OCI-LY7 (cell line): Measurements from ENCODE around the gene SDCBP2. TPM values are rescaled to one million over a fixed set of nuclear protein-coding genes. Genes with fewer than 3 reads are reported as not detected.

Experiments
- BruUV-seq: library from RNA; stranded (reverse); fragments of 400-500 nt; replicated peaks from 2 replicates; lab custom pipeline; 2021; lab: Mats Ljungman, UMichigan
- CTCF ChIA-PET: fragments of 300-600 bp; sonication (Branson Sonifier 250); formaldehyde crosslinking; loops from one replicate; lab custom pipeline; 2022; ENCODE audit warnings: antibody characterized with exemption; ENCODE audit not compliant: unreplicated experiment; lab: Charles Lee
- POLR2A ChIA-PET: fragments of 300-600 bp; sonication (Branson Sonifier 250); formaldehyde crosslinking; loops from one replicate; lab custom pipeline; 2022; ENCODE audit warnings: antibody characterized with exemption; lab: Charles Lee
- DNase-seq: peaks from one replicate; pipeline ENCODE4 v3.0.0-alpha.2; 2015; ENCODE audit warnings: low spot score
- H2AFZ ChIP-seq: fragments of 200-600 bp; sonication (generic), shearing (Covaris generic); 2 replicates; pipeline ENCODE4 v1.6.1; 2014; ENCODE audit warnings: mild to moderate bottlenecking, antibody characterized with exemption, low read length, moderate library complexity
- H3K27ac ChIP-seq: fragments of 200-600 bp; sonication (generic); 2 replicates; pipeline ENCODE4 v1.5.1; 2014; ENCODE audit warnings: mixed run types, low read depth, mild to moderate bottlenecking, moderate library complexity, low read length, inconsistent platforms; ENCODE audit not compliant: poor library complexity, severe bottlenecking
- H3K36me3 ChIP-seq: fragments of 200-600 bp; sonication (generic); 2 replicates; pipeline ENCODE4 v1.6.1; 2014; ENCODE audit warnings: mild to moderate bottlenecking, antibody characterized with exemption, low read length, moderate library complexity, mixed read lengths; ENCODE audit not compliant: insufficient read depth
- H3K4me1 ChIP-seq: fragments of 200-600 bp; sonication (generic); 2 replicates; pipeline ENCODE4 v1.5.1; 2014; ENCODE audit warnings: mild to moderate bottlenecking, low read length; ENCODE audit not compliant: insufficient read depth, poor library complexity, severe bottlenecking
- H3K4me2 ChIP-seq: fragments of 200-600 bp; sonication (generic); 2 replicates; pipeline ENCODE4 v1.6.1; 2014; ENCODE audit warnings: mild to moderate bottlenecking, low read length
- H3K4me3 ChIP-seq: fragments of 200-600 bp; sonication (generic); 2 replicates; pipeline ENCODE4 v1.5.1; 2014; ENCODE audit warnings: mild to moderate bottlenecking, low read depth, low read length; ENCODE audit not compliant: poor library complexity, severe bottlenecking
- H3K79me2 ChIP-seq: fragments of 200-600 bp; sonication (generic); 2 replicates; pipeline ENCODE4 v1.6.1; 2016; ENCODE audit warnings: low read depth, mild to moderate bottlenecking, low read length, moderate library complexity, mixed read lengths; ENCODE audit not compliant: insufficient read depth
- H3K9me2 ChIP-seq: fragments of 200-600 bp; sonication (generic); 2 replicates; pipeline ENCODE4 v1.6.1; 2016; ENCODE audit warnings: mild to moderate bottlenecking, low read length, mixed read lengths; ENCODE audit not compliant: insufficient read depth
- H3K9me3 ChIP-seq: fragments of 200-600 bp; sonication (generic); 2 replicates; pipeline ENCODE4 v1.6.1; 2014; ENCODE audit warnings: mild to moderate bottlenecking, mixed run types, low read length, mixed read lengths
- H4K20me1 ChIP-seq: fragments of 200-600 bp; sonication (generic); 2 replicates; pipeline ENCODE4 v1.6.1; 2014; ENCODE audit warnings: mild to moderate bottlenecking, antibody characterized with exemption, low read length, moderate library complexity, mixed read lengths; ENCODE audit not compliant: insufficient read depth
- CTCF ChIP-seq: fragments of 200-600 bp; sonication (generic); conservative IDR thresholded peaks from 2 replicates; pipeline ENCODE4 v1.5.1; 2014; ENCODE audit warnings: mild to moderate bottlenecking, antibody characterized with exemption, low read length, moderate library complexity, mixed read lengths
- EZH2phosphoT487 ChIP-seq: fragments of 200-600 bp; sonication (generic); IDR thresholded peaks from 2 replicates; pipeline ENCODE4 v1.6.1; 2018; ENCODE audit warnings: low read depth, borderline replicate concordance, mild to moderate bottlenecking, mixed run types, antibody characterized with exemption, low read length, moderate library complexity, mixed read lengths
- intact Hi-C: fragments of 100-400 bp; cut with micrococcal nuclease; formaldehyde crosslinking; loops from one replicate; pipeline ENCODE4 v1.10.0; 2022; ENCODE audit not compliant: unreplicated experiment
- total RNA-seq, 2 experiments: library from RNA; depleted of rRNA in 1 of 2; stranded (reverse); fragments of >200 nt in 1 of 2; shearing (Covaris generic) in 1 of 2; gene quantifications; 2 replicates each; pipeline ENCODE4 v1.2.3, GENCODE V29; 2014 to 2022

SDCBP2 gene
- total RNA-seq, 2 experiments from 2014 or later, result 1.8 to 2.6 TPM

- Histone ChIP-seq H3K4me1 (peaks cover 5% of the 10 kb centered on the region), H3K4me2 (no peak overlapping the region), H3K4me3 (no peak overlapping the region), H3K27ac (no peak overlapping the region), H3K36me3 (peaks cover 76% of the 10 kb centered on the region), H2AFZ (no peak overlapping the region), H4K20me1 (no peaks in the 10 kb centered on the region), H3K9me3 (no peaks in the 10 kb centered on the region), H3K9me2 (no peaks in the 10 kb centered on the region), H3K79me2 (no peaks in the 10 kb centered on the region)
- TF ChIP-seq EZH2phosphoT487, result no peak
- TF ChIP-seq CTCF, result no peak
- ChIA-PET POLR2A (no interaction called here), CTCF (no interaction called here)
- BruUV-seq, result no TSS peak
- no peak for DNase-seq
- intact Hi-C loops, result no loop called here
Observed at GRCh38 chr20:1367479-1367878, 38.5 kb upstream of the SDCBP2 start.

GRCh38 chr20:1364106-1364505 lies 35.2 kb upstream of the SDCBP2 start:
- DNase-seq, result no peak
- Histone ChIP-seq H3K27ac (no peak overlapping the region), H4K20me1 (no peaks in the 10 kb centered on the region), H2AFZ (no peak overlapping the region), H3K9me2 (no peaks in the 10 kb centered on the region), H3K36me3 (peaks cover 79% of the 10 kb centered on the region), H3K4me1 (peaks cover 5% of the 10 kb centered on the region), H3K79me2 (no peaks in the 10 kb centered on the region), H3K4me3 (no peak overlapping the region), H3K4me2 (no peak overlapping the region), H3K9me3 (no peaks in the 10 kb centered on the region)
- POLR2A ChIA-PET, result no interaction called here
- no peak for TF ChIP-seq CTCF
- TF ChIP-seq EZH2phosphoT487, result no peak
- intact Hi-C loops, result no loop called here
- no TSS peak for BruUV-seq
- CTCF ChIA-PET, result no interaction called here

GRCh38 chr20:1363522-1363921 lies 34.6 kb upstream of the SDCBP2 start:
- Histone ChIP-seq H3K9me2 (no peaks in the 10 kb centered on the region), H3K9me3 (no peaks in the 10 kb centered on the region), H3K4me3 (no peak overlapping the region), H3K4me2 (no peak overlapping the region), H3K79me2 (no peaks in the 10 kb centered on the region), H3K36me3 (peaks cover 77% of the 10 kb centered on the region), H4K20me1 (no peaks in the 10 kb centered on the region), H3K4me1 (peaks cover 5% of the 10 kb centered on the region), H3K27ac (no peak overlapping the region), H2AFZ (no peak overlapping the region)
- BruUV-seq, result no TSS peak
- POLR2A ChIA-PET, result no interaction called here
- CTCF ChIA-PET, result no interaction called here
- no peak for DNase-seq
- TF ChIP-seq CTCF (no peak), EZH2phosphoT487 (no peak)
- intact Hi-C loops, result no loop called here
